Measurements from ENCODE around the gene TMIGD1. TPM values are rescaled to one million over a fixed set of nuclear protein-coding genes. Genes with fewer than 3 reads are reported as not detected.

The TMIGD1 gene
- total and polyA plus RNA-seq, 2 donors (not counting 3 experiments of a cell fraction or from before 2014, with no cell fraction given): not detected

- Histone ChIP-seq H3K27me3 (ENCODE audit: control insufficient read depth in 2 of 2, insufficient read depth in 2 of 2, low read length in 2 of 2) (no peaks in the 10 kb centered on the region), H3K9ac (replicated peaks; ENCODE audit: extremely low read depth, insufficient read depth, low read length) (no peak overlapping the region), H3K9me3 (replicated peaks; ENCODE audit: control insufficient read depth, insufficient read depth, low read length) (no peaks in the 10 kb centered on the region), H3K9me1 (replicated peaks; ENCODE audit: control insufficient read depth, extremely low read depth, insufficient read depth, low read length) (no peaks in the 10 kb centered on the region), H4K20me1 (replicated peaks; ENCODE audit: control insufficient read depth, extremely low read depth, insufficient read depth, low read length) (no peaks in the 10 kb centered on the region), H2AFZ (ENCODE audit: low read depth, low read length) (no peak overlapping the region), H3K4me1 (ENCODE audit: control insufficient read depth, extremely low read depth, insufficient read depth, low read length) (peaks cover 5% of the 10 kb centered on the region), H3K36me3 (ENCODE audit: control insufficient read depth in 2 of 2, extremely low read depth in 1 of 2, insufficient read depth in 2 of 2, low read length in 2 of 2) (peaks cover 14 to 17% of the 10 kb centered on the region in 2 experiments), H3K79me2 (ENCODE audit: control insufficient read depth, insufficient read depth, low read length) (no peaks in the 10 kb centered on the region), H3K4me2 (ENCODE audit: insufficient read depth, low read length) (no peak overlapping the region), H3K27ac (ENCODE audit: insufficient read depth, low read depth, low read length) (no peak overlapping the region), H3K4me3 (replicated peaks in 1 of 3; ENCODE audit: insufficient read depth in 1 of 3, low read depth in 1 of 3, low read length in 3 of 3) (no peak overlapping the region)
- FAIRE-seq (no peak), DNase-seq (ENCODE audit: low read depth, low spot score) (no peak)
- POLR2A ChIA-PET: no interaction called here
- dilution Hi-C loops (cut with MboI; ENCODE audit: extremely low pct_ligation_motif_present, low sequenced_read_pairs): no loop called here
- no peak for TF ChIP-seq POLR2A (IDR thresholded peaks at IDR 0.05; ENCODE audit: low read depth, low read length)
- TF ChIP-seq MYC (IDR thresholded peaks at IDR 0.05; ENCODE audit: low read depth, low read length): no peak
- TF ChIP-seq, protein P1, sequence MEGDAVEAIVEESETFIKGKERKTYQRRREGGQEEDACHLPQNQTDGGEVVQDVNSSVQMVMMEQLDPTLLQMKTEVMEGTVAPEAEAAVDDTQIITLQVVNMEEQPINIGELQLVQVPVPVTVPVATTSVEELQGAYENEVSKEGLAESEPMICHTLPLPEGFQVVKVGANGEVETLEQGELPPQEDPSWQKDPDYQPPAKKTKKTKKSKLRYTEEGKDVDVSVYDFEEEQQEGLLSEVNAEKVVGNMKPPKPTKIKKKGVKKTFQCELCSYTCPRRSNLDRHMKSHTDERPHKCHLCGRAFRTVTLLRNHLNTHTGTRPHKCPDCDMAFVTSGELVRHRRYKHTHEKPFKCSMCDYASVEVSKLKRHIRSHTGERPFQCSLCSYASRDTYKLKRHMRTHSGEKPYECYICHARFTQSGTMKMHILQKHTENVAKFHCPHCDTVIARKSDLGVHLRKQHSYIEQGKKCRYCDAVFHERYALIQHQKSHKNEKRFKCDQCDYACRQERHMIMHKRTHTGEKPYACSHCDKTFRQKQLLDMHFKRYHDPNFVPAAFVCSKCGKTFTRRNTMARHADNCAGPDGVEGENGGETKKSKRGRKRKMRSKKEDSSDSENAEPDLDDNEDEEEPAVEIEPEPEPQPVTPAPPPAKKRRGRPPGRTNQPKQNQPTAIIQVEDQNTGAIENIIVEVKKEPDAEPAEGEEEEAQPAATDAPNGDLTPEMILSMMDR (IDR thresholded peaks at IDR 0.05; ENCODE audit: extremely low read depth in 1 of 2, insufficient read depth in 1 of 2, low read depth in 1 of 2, low read length in 2 of 2): no peak
- no peak for TF ChIP-seq MAX (IDR thresholded peaks at IDR 0.05; ENCODE audit: insufficient read depth, insufficient read length)
- TF ChIP-seq GATA2 (IDR thresholded peaks at IDR 0.05; ENCODE audit: insufficient read depth, insufficient read length, low read depth, low read length): no peak
- TF ChIP-seq FOS (IDR thresholded peaks at IDR 0.05; ENCODE audit: borderline replicate concordance, insufficient read depth, low read length): no peak
- no peak for TF ChIP-seq JUN (IDR thresholded peaks at IDR 0.05; ENCODE audit: borderline replicate concordance, insufficient read depth, insufficient read length, low read depth)
- TF ChIP-seq POLR2AphosphoS5 (IDR thresholded peaks at IDR 0.05; ENCODE audit: insufficient read depth, low read depth, low read length): no peak
- CTCF ChIA-PET: interaction anchor here (1.1 to 1.9 kb wide), 2 partner anchors 150 to 170 kb away, joined by 4 to 14 read pairs; no protein-coding TSS in a partner anchor
- intact Hi-C loops (cut with micrococcal nuclease): no loop called here
- BruUV-seq (replicated peaks): no TSS peak
These were observed 59.0 kb downstream of the TMIGD1 start for GRCh38 chr17:30274887-30275286.
